A673 (cell line): ENCODE measurements around the gene LPP. TPM values are rescaled to one million over a fixed set of nuclear protein-coding genes. Genes with fewer than 3 reads are reported as not detected.

ENCODE experiments used
- BruUV-seq: library from RNA; stranded (reverse); fragments of 400-500 nt; replicated peaks from 2 replicates; lab custom pipeline; 2021; lab: Mats Ljungman, UMichigan
- CTCF ChIA-PET: fragments of 300-600 bp; sonication (Branson Sonifier 250); formaldehyde crosslinking; loops from one replicate; lab custom pipeline; 2022; ENCODE audit warnings: antibody characterized with exemption; lab: Charles Lee
- POLR2A ChIA-PET: fragments of 300-600 bp; sonication (Branson Sonifier 250); formaldehyde crosslinking; loops from one replicate; lab custom pipeline; 2022; ENCODE audit warnings: antibody characterized with exemption; ENCODE audit not compliant: low non-redundant PET; lab: Charles Lee
- DNase-seq: peaks from one replicate; pipeline ENCODE4 v3.0.0-alpha.2; 2015; ENCODE audit warnings: low spot score
- H3K27ac ChIP-seq: fragments of 200-600 bp; sonication (generic); 2 replicates; pipeline ENCODE4 v1.5.1; 2016; ENCODE audit warnings: mixed run types, low read depth, mild to moderate bottlenecking, mixed read lengths, antibody characterized with exemption, low read length; ENCODE audit not compliant: poor library complexity, severe bottlenecking
- H3K27me3 ChIP-seq: fragments of 200-600 bp; sonication (generic); replicated peaks from 2 replicates; pipeline ENCODE4 v1.6.1; 2017; ENCODE audit warnings: mixed run types, low read depth, mild to moderate bottlenecking, mixed read lengths, antibody characterized with exemption, low read length; ENCODE audit not compliant: insufficient read depth, poor library complexity
- H3K36me3 ChIP-seq: fragments of 200-600 bp; sonication (generic); 2 replicates; pipeline ENCODE4 v1.6.1; 2016; ENCODE audit warnings: mixed run types, mild to moderate bottlenecking, mixed read lengths, antibody characterized with exemption, low read length; ENCODE audit not compliant: insufficient read depth, poor library complexity, severe bottlenecking
- H3K4me1 ChIP-seq: fragments of 200-600 bp; sonication (generic); 2 replicates; pipeline ENCODE4 v1.6.1; 2017; ENCODE audit warnings: mixed run types, mild to moderate bottlenecking, mixed read lengths, antibody characterized with exemption, low read length; ENCODE audit not compliant: insufficient read depth, poor library complexity, severe bottlenecking
- H3K4me3 ChIP-seq: fragments of 200-600 bp; sonication (generic); 2 replicates; pipeline ENCODE4 v1.5.1; 2016; ENCODE audit warnings: low read depth, mixed run types, mild to moderate bottlenecking, mixed read lengths, low read length; ENCODE audit not compliant: poor library complexity, severe bottlenecking
- H3K9me3 ChIP-seq: fragments of 200-600 bp; sonication (generic); 2 replicates; pipeline ENCODE4 v1.6.1; 2016; ENCODE audit warnings: mixed run types, low read depth, mild to moderate bottlenecking, mixed read lengths, antibody characterized with exemption, low read length; ENCODE audit not compliant: poor library complexity, severe bottlenecking
- CTCF ChIP-seq: fragments of 300-800, 200-600 bp; sonication (generic); conservative IDR thresholded peaks from 2 replicates; pipeline ENCODE4 v1.5.1; 2017; ENCODE audit warnings: low read depth, mild to moderate bottlenecking, antibody characterized with exemption, low read length, moderate library complexity, mixed read lengths
- EZH2 ChIP-seq: fragments of 200-600 bp; sonication (generic); IDR thresholded peaks from 2 replicates; pipeline ENCODE4 v1.6.1; 2017; ENCODE audit warnings: borderline replicate concordance, low read depth, mild to moderate bottlenecking, mixed read lengths, antibody characterized with exemption, low read length; ENCODE audit not compliant: poor library complexity, severe bottlenecking
- intact Hi-C: fragments of 100-400 bp; cut with micrococcal nuclease; formaldehyde crosslinking; loops from one replicate; pipeline ENCODE4 v1.10.0; 2022; ENCODE audit not compliant: unreplicated experiment
- total RNA-seq: library from RNA; stranded (reverse); gene quantifications from 2 replicates; pipeline ENCODE4 v1.2.3, GENCODE V29; 2021

The LPP gene
- total RNA-seq, 1 experiment from 2014 or later = 39.7 TPM

DNA sequence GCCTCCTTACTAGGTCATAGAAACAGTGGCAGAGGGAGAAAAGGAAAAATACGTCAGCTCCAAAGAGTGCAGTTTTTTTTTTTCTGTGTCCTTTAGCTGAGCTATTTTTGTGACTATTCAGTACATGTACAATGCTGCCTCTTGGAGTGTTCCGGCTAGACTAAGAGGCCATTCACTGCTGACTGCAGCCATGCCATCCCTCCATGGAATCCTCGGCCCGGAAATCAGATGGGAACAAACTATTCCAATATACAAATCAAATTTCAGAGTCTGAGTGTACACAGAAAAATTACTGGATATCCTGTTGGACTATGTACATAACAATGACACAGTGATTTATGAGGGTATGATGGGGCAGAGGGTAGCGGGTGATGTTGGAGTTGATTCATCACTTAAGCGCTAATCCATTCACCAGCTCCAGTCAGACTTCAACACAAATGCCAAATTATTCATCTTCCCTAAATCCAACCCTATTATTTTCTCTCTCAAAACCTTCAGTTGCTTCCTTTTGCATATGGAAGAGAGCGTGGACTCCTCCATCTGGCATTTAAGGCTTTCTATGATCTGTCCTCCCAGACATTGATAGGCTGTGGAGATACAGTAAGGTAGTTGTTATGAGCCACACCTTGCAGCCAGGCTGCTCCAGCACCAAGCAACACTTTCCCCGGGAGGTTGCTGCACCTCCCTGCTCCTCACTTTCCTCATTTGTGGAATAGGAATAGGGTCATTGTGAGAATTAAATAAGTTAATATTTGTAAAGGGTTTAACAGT, 109.1 kb downstream of the LPP start:
- peaks cover 16% of the 10 kb centered on the region for H3K4me1 ChIP-seq
- H3K27ac ChIP-seq = no peak overlapping the region
- TF ChIP-seq CTCF = no peak
- TF ChIP-seq EZH2 = no peak
- intact Hi-C loops = no loop called here
- H3K36me3 ChIP-seq = no peaks in the 10 kb centered on the region
- H3K9me3 ChIP-seq = no peaks in the 10 kb centered on the region
- POLR2A ChIA-PET = interaction anchor here (1.0 kb wide), 1 partner anchor 34 kb away, joined by 3 read pairs; no protein-coding TSS in a partner anchor
- CTCF ChIA-PET = interaction anchor here (1.3 kb wide), 1 partner anchor 523 kb away, joined by 3 read pairs; no protein-coding TSS in a partner anchor
- no peak overlapping the region for H3K4me3 ChIP-seq
- no TSS peak for BruUV-seq
- peak; percentile 61 for DNase-seq
- no peaks in the 10 kb centered on the region for H3K27me3 ChIP-seq

DNA sequence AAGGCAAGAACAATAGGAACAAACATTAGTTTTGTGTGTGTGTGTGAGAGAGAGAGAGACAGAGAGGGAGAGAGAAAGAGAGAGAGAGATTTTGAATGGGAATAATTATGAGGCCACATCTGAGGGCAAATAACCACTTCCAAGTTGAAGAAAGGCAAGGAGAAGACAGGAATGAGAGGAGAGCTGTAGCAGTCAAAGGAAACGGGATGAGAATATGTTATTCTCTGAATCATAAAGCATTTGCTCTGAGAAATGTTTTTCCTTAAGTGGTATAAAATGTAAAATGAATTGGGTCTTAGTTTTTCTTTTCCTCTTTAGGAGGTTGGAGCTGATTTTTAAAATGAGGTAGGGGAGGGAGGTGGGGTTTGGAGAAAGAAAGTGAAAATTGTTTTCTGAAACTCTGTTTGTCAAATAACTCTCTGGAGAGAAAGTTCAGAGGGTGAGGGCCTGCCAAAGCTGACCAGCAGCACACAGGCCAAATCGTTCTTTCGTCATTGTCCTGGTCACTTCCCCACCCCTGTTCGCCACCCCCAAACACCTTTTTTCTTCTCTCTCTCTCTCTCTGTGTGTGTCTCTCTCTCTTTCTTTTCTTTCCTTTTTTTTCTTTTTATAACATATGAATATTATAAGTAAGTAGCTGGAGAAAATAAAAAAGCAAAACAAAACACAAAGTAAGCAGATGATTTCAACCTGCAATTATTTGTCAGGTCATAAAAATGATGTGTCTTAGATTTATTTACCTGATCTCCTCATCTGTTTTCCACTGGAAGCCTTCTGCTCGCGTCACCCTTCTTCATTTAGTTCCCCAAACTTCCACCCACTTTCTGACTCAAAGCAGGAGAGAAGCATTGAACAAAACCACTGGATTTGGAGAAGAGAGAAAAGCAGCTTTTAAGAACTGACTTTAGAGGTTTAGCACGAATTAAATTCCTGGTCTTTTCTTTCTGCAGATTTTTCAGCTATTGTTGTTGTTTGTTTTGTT, 110.6 kb downstream of the LPP start:
- no TSS peak for BruUV-seq
- Histone ChIP-seq H3K9me3 (no peaks in the 10 kb centered on the region), H3K27ac (no peak overlapping the region), H3K27me3 (no peaks in the 10 kb centered on the region), H3K4me1 (peaks cover 16% of the 10 kb centered on the region), H3K4me3 (no peak overlapping the region), H3K36me3 (no peaks in the 10 kb centered on the region)
- TF ChIP-seq CTCF = no peak
- no peak for TF ChIP-seq EZH2
- ChIA-PET CTCF (no interaction called here), POLR2A (no interaction called here)
- intact Hi-C loops = no loop called here
- DNase-seq = no peak

GRCh38 chr3:188266562-188267274, 112.8 kb downstream of the LPP start:
- no peaks in the 10 kb centered on the region for H3K36me3 ChIP-seq
- H3K4me1 ChIP-seq = peaks cover 16% of the 10 kb centered on the region
- no peak for DNase-seq
- no peaks in the 10 kb centered on the region for H3K27me3 ChIP-seq
- no peak overlapping the region for H3K27ac ChIP-seq
- CTCF ChIA-PET = no interaction called here
- no peaks in the 10 kb centered on the region for H3K9me3 ChIP-seq
- no peak for TF ChIP-seq CTCF
- TF ChIP-seq EZH2 = no peak
- no TSS peak for BruUV-seq
- intact Hi-C loops = no loop called here
- POLR2A ChIA-PET = no interaction called here
- H3K4me3 ChIP-seq = no peak overlapping the region
